PC-9 (cell line): ENCODE results near the gene KLF15.

Experiments
- EZH2 ChIP-seq: fragments of 200-600 bp; sonication (generic); IDR thresholded peaks from 2 replicates; pipeline ENCODE4 v1.8.0; 2017; ENCODE audit warnings: antibody characterized with exemption, low read depth
- TF ChIP-seq, protein P1 (sequence below): fragments of 200-600 bp; sonication (generic); conservative IDR thresholded peaks from 2 replicates; pipeline ENCODE4 v1.6.1; 2017; ENCODE audit warnings: mixed run types, antibody characterized with exemption, mild to moderate bottlenecking, moderate library complexity

DNA sequence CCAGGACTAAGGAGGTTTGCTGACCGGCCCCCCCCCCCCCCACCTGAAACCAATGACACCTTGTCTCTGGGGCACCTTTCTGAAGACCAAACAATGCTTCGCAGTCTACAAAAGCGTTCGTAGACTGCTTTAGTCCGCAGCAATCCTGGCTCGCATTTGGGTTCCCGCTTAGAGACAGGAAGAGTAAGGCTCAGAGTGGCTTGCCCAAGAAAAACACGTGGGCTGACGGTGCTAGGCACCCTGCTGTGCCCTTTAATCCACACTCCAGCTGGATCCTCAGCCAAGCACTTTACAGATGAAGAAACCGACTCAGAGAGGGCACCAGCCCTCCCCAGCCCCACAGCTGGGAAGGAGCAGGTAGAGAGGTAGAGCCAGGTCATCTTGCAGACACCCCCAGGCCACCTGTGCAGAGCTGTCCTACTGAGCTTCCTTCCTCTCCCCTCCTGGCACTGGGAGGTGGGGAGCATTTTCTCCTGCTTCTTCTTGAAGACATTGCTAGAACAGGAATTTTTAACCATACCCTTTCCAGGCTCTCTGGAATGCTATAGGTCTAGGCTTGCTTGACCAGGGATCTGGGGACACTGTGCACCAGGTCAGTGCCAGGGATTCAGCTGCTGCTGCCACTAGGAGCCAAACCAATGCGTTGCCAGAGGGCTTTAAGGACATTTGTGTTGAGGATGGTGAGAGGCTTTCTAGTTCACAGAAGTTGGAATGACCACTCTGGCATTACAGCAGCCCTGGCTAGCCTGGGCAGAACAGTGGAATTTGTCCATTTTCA lies 1.0 kb upstream of the KLF15 start:
- TF ChIP-seq, protein P1, sequence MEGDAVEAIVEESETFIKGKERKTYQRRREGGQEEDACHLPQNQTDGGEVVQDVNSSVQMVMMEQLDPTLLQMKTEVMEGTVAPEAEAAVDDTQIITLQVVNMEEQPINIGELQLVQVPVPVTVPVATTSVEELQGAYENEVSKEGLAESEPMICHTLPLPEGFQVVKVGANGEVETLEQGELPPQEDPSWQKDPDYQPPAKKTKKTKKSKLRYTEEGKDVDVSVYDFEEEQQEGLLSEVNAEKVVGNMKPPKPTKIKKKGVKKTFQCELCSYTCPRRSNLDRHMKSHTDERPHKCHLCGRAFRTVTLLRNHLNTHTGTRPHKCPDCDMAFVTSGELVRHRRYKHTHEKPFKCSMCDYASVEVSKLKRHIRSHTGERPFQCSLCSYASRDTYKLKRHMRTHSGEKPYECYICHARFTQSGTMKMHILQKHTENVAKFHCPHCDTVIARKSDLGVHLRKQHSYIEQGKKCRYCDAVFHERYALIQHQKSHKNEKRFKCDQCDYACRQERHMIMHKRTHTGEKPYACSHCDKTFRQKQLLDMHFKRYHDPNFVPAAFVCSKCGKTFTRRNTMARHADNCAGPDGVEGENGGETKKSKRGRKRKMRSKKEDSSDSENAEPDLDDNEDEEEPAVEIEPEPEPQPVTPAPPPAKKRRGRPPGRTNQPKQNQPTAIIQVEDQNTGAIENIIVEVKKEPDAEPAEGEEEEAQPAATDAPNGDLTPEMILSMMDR, result no peak
- TF ChIP-seq EZH2, result no peak
